Measurements from ENCODE around the gene LIN37. TPM values are rescaled to one million over a fixed set of nuclear protein-coding genes. Genes with fewer than 3 reads are reported as not detected.

LIN37 gene
- total RNA-seq, 1 experiment from 2014 or later: 5.9 TPM

DNA sequence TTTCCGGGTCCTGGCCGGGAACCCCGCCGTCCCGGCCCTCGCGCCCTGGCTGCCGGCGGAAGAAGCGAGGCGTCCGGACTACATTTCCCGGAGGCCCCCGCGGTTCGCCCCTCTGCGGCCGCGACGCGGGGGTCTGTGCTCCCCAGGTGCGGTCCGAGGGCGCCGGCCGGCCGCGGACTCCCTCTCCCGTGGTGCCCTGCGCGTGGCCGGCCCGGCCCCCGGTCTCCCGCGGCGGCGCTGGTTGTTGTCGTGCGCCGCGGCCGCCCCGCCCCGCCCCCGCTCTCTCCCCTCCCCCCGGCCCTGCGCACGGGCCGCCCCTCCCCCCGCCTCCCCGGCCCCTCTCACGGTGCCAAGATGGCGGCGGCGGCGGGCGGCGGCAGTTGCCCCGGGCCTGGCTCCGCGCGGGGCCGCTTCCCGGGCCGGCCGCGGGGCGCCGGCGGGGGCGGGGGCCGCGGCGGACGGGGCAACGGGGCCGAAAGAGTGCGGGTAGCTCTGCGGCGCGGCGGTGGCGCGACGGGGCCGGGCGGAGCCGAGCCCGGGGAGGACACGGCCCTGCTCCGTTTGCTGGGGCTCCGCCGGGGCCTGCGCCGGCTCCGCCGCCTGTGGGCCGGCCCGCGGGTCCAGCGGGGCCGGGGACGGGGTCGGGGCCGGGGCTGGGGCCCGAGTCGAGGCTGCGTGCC lies 30.6 kb upstream of the LIN37 start, which contains the start of gene KMT2B:
Gene KMT2B, plus strand, starts transcription at position 339 of the 680 bp plus-strand sequence. Its CDS starts 16 bp downstream, at position 355.
- Histone ChIP-seq H2BK15ac (ENCODE audit: low read depth, low read length) (no peak within 1 kb of the TSS), H3K23ac (ENCODE audit: insufficient read length, low read depth, low read length) (no peak within 1 kb of the TSS), H2AFZ (ENCODE audit: low read length) (no peak within 1 kb of the TSS), H3K79me1 (ENCODE audit: insufficient read depth, low read depth, low read length, poor library complexity, severe bottlenecking) (no peaks in the 10 kb centered on the region), H3K4me1 (ENCODE audit: insufficient read depth, low read length) (peaks cover 7% of the 10 kb centered on the region; the same call in 1 of the 2 replicates), H2AK5ac (ENCODE audit: insufficient read length, low read length) (no peak within 1 kb of the TSS), H3K27ac (ENCODE audit: insufficient read length, low read depth, low read length) (no peak within 1 kb of the TSS), H4K91ac (ENCODE audit: insufficient read length, low read depth, low read length) (no peak within 1 kb of the TSS), H3K9ac (ENCODE audit: extremely low read depth, insufficient read length, low read length) (peak within 1 kb of the TSS; percentile 75), H3K4ac (ENCODE audit: low read depth, low read length) (no peak within 1 kb of the TSS), H3K23me2 (ENCODE audit: insufficient read length, low read depth, low read length, poor library complexity, severe bottlenecking) (peaks cover 18% of the 10 kb centered on the region), H3K18ac (ENCODE audit: insufficient read length, low read depth, low read length) (peak within 1 kb of the TSS; percentile 33), H3K27me3 (ENCODE audit: insufficient read depth, low read length) (no peaks in the 10 kb centered on the region), H3K56ac (ENCODE audit: insufficient read length, low read depth, low read length) (no peak within 1 kb of the TSS), H2BK20ac (ENCODE audit: low read depth, low read length, poor library complexity, severe bottlenecking) (no peak within 1 kb of the TSS), H4K8ac (replicated peaks; ENCODE audit: insufficient read length, low read depth, low read length) (no peak within 1 kb of the TSS), H3T11ph (ENCODE audit: low read length) (no peak within 1 kb of the TSS), H3K14ac (ENCODE audit: insufficient read depth, low read length) (0 out of 2 replicates have a peak within 1 kb of the TSS, but pooled peaks have one; percentile 34), H2BK5ac (ENCODE audit: insufficient read length, low read length) (no peak within 1 kb of the TSS), H2BK120ac (ENCODE audit: low read depth, low read length, poor library complexity, severe bottlenecking) (no peak within 1 kb of the TSS), H2BK12ac (ENCODE audit: insufficient read length, low read depth, low read length) (no peak within 1 kb of the TSS), H4K20me1 (ENCODE audit: control insufficient read depth, insufficient read depth, insufficient read length) (peaks cover 6% of the 10 kb centered on the region), H3K4me2 (ENCODE audit: insufficient read depth, insufficient read length, low read length) (peak within 1 kb of the TSS; percentile 89), H4K5ac (ENCODE audit: insufficient read length, low read depth, low read length) (no peak within 1 kb of the TSS), H3K9me3 (ENCODE audit: control insufficient read depth, low read depth, low read length) (no peaks in the 10 kb centered on the region), H3K79me2 (ENCODE audit: insufficient read depth, low read length) (peaks cover 11% of the 10 kb centered on the region; the same call in 1 of the 2 replicates)
- WGBS (ENCODE audit: extremely low coverage, insufficient read length, low lambda C conversion rate): no CpG with 5 or more reads among the region's 109 CpGs
- no peaks in the 10 kb centered on the region for H3K27me3 Mint-ChIP-seq (ENCODE audit: low read depth)
- H3K9me3 Mint-ChIP-seq: no peaks in the 10 kb centered on the region; a peak in 1 of 5 replicates
- H3K4me3 Mint-ChIP-seq: peak within 1 kb of the TSS; percentile 87 to 92
- peaks cover 41 to 42% of the 10 kb centered on the region in 2 experiments for H3K4me1 Mint-ChIP-seq
- TF ChIP-seq, protein P1, sequence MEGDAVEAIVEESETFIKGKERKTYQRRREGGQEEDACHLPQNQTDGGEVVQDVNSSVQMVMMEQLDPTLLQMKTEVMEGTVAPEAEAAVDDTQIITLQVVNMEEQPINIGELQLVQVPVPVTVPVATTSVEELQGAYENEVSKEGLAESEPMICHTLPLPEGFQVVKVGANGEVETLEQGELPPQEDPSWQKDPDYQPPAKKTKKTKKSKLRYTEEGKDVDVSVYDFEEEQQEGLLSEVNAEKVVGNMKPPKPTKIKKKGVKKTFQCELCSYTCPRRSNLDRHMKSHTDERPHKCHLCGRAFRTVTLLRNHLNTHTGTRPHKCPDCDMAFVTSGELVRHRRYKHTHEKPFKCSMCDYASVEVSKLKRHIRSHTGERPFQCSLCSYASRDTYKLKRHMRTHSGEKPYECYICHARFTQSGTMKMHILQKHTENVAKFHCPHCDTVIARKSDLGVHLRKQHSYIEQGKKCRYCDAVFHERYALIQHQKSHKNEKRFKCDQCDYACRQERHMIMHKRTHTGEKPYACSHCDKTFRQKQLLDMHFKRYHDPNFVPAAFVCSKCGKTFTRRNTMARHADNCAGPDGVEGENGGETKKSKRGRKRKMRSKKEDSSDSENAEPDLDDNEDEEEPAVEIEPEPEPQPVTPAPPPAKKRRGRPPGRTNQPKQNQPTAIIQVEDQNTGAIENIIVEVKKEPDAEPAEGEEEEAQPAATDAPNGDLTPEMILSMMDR (conservative IDR thresholded peaks at IDR 0.05): no peak
- DNase-seq: peak; percentile 98
- H3K27ac Mint-ChIP-seq: peak within 1 kb of the TSS; percentile 91 to 99 (median 95)
- peaks cover 18 to 34% (median 25%) of the 10 kb centered on the region in 3 experiments; a peak in 6 of 7 replicates for H3K36me3 Mint-ChIP-seq (ENCODE audit: insufficient read depth in 1 of 3, low read depth in 3 of 3)

All from H9 (cell line).